ENCODE results near the gene PCGF1. TPM values are rescaled to one million over a fixed set of nuclear protein-coding genes. Genes with fewer than 3 reads are reported as not detected.

PCGF1 gene
- 29.4 and 29.6 TPM in 2 replicates for total RNA-seq (2014; rRNA removed)
- 22.5 TPM for polyA plus RNA-seq (2012)

GRCh38 chr2:74507145-74507925 lies at the start of gene PCGF1:
Gene PCGF1, minus strand, starts transcription at chr2:74507695. Its CDS starts 27 bp downstream, at chr2:74507668.
- peak; percentile 95 for DNase-seq (ENCODE audit: low read depth)

- DNase-seq (ENCODE audit: low read depth), result no peak
Observed at GRCh38 chr2:74556831-74557370, 49.4 kb upstream of the PCGF1 start.

GRCh38 chr2:74556159-74556558 lies 48.7 kb upstream of the PCGF1 start:
- no peak for DNase-seq (ENCODE audit: low read depth)

GRCh38 chr2:74555610-74556103 lies 48.2 kb upstream of the PCGF1 start:
- no peak for DNase-seq (ENCODE audit: low read depth)

- peak; percentile 28 for DNase-seq (ENCODE audit: low read depth)
Observed at GRCh38 chr2:74554820-74555531, 47.5 kb upstream of the PCGF1 start.

- DNase-seq (ENCODE audit: low read depth), result peak; percentile 80
Observed at GRCh38 chr2:74553892-74554819, 46.7 kb upstream of the PCGF1 start, which contains the start of the genes DOK1 and LOXL3. Gene DOK1, plus strand, starts transcription at chr2:74554720. Its CDS starts 35 bp downstream, at chr2:74554755. Gene LOXL3, minus strand, starts transcription at chr2:74553942. Its CDS starts 1,308 bp downstream, at chr2:74552634.

GRCh38 chr2:74552914-74553811 lies 45.7 kb upstream of the PCGF1 start:
- DNase-seq (ENCODE audit: low read depth), result peak; percentile 32

GRCh38 chr2:74551942-74552913 lies 44.7 kb upstream of the PCGF1 start:
- no peak for DNase-seq (ENCODE audit: low read depth)

GRCh38 chr2:74551530-74551929 lies 44.0 kb upstream of the PCGF1 start:
- no peak for DNase-seq (ENCODE audit: low read depth)

- no peak for DNase-seq (ENCODE audit: low read depth)
Observed at GRCh38 chr2:74550231-74550630, 42.7 kb upstream of the PCGF1 start.

- peak; percentile 47 for DNase-seq (ENCODE audit: low read depth)
Observed at GRCh38 chr2:74548900-74549826, 41.7 kb upstream of the PCGF1 start.

GRCh38 chr2:74548285-74548899 lies 40.9 kb upstream of the PCGF1 start:
- no peak for DNase-seq (ENCODE audit: low read depth)

- DNase-seq (ENCODE audit: low read depth), result no peak
Observed at GRCh38 chr2:74546004-74546403, 38.5 kb upstream of the PCGF1 start.

- no peak for DNase-seq (ENCODE audit: low read depth)
Observed at GRCh38 chr2:74544634-74545033, 37.1 kb upstream of the PCGF1 start.

GRCh38 chr2:74542978-74543377 lies 35.5 kb upstream of the PCGF1 start:
- DNase-seq (ENCODE audit: low read depth), result no peak

GRCh38 chr2:74540291-74540690 lies 32.8 kb upstream of the PCGF1 start:
- DNase-seq (ENCODE audit: low read depth), result no peak

- no peak for DNase-seq (ENCODE audit: low read depth)
Observed at GRCh38 chr2:74538881-74539339, 31.4 kb upstream of the PCGF1 start.

All from LHCN-M2 (cell line).